ENCODE data around the gene LYPD6.
"Not testable (repeated sequence)": the region's sequence is repeated elsewhere in the genome, so short reads cannot be mapped to it uniquely, and the experiment has no call there.

Gene LYPD6

GRCh38 chr2:149492923-149493322, 162.5 kb downstream of the LYPD6 start:
- Mint-ChIP-seq H3K4me3 (no peak overlapping the region), H3K4me1 (ENCODE audit: low read depth) (no peaks in the 10 kb centered on the region), H3K36me3 (ENCODE audit: low read depth) (no peaks in the 10 kb centered on the region), H3K27ac (no peak overlapping the region), H3K9me3 (no peaks in the 10 kb centered on the region), H3K27me3 (no peaks in the 10 kb centered on the region)
- intact Hi-C loops (cut with micrococcal nuclease) = no loop called here

- H3K4me3 Mint-ChIP-seq; H3K9me3 Mint-ChIP-seq; intact Hi-C loops (cut with micrococcal nuclease); H3K27me3 Mint-ChIP-seq; H3K4me1 Mint-ChIP-seq (ENCODE audit: low read depth); H3K27ac Mint-ChIP-seq; H3K36me3 Mint-ChIP-seq (ENCODE audit: low read depth): not testable (repeated sequence)
These were observed 168.8 kb downstream of the LYPD6 start for GRCh38 chr2:149499204-149499603.

- H3K4me3 Mint-ChIP-seq; H3K27me3 Mint-ChIP-seq; H3K27ac Mint-ChIP-seq; intact Hi-C loops (cut with micrococcal nuclease); H3K36me3 Mint-ChIP-seq (ENCODE audit: low read depth); H3K4me1 Mint-ChIP-seq (ENCODE audit: low read depth): not testable (repeated sequence)
- H3K9me3 Mint-ChIP-seq = peaks cover 21% of the 10 kb centered on the region
These were observed 176.4 kb downstream of the LYPD6 start for GRCh38 chr2:149506808-149507207.

- Mint-ChIP-seq H3K36me3 (ENCODE audit: low read depth) (no peaks in the 10 kb centered on the region), H3K4me1 (ENCODE audit: low read depth) (no peaks in the 10 kb centered on the region), H3K9me3 (peaks cover 26% of the 10 kb centered on the region), H3K4me3 (no peak overlapping the region), H3K27me3 (no peaks in the 10 kb centered on the region), H3K27ac (no peak overlapping the region)
- intact Hi-C loops (cut with micrococcal nuclease) = no loop called here
These were observed 177.6 kb downstream of the LYPD6 start for GRCh38 chr2:149507974-149508373.

GRCh38 chr2:149513461-149513860, 183.1 kb downstream of the LYPD6 start:
- intact Hi-C loops (cut with micrococcal nuclease) = no loop called here
- Mint-ChIP-seq H3K36me3 (ENCODE audit: low read depth) (no peaks in the 10 kb centered on the region), H3K27ac (no peak overlapping the region), H3K4me3 (no peak overlapping the region), H3K27me3 (no peaks in the 10 kb centered on the region), H3K9me3 (peaks cover 11% of the 10 kb centered on the region), H3K4me1 (ENCODE audit: low read depth) (no peaks in the 10 kb centered on the region)

Measured in dendritic cell treated with granulocyte-macrophage colony-stimulating factor and Interleukin-4, amounts not matched to agents 40 ng/mL and 50 ng/mL, for 4 days (primary cell).